B cell (primary cell): Measurements from ENCODE around the gene RHNO1. TPM values are rescaled to one million over a fixed set of nuclear protein-coding genes. Genes with fewer than 3 reads are reported as not detected.

Experiments
- ATAC-seq: fragments of 200-7000 bp; cut with Tn5 transposase; one replicate; pipeline ENCODE4 v1.10.0; 2021; ENCODE audit warnings: low read depth, mild to moderate bottlenecking, moderate number of reproducible peaks, moderate library complexity
- CTCF ChIA-PET: fragments of 350-600 bp; sonication (Branson Sonifier 250); formaldehyde crosslinking; loops from one replicate; lab custom pipeline; 2021; ENCODE audit warnings: antibody characterized with exemption, inconsistent platforms; lab: Charles Lee
- POLR2A ChIA-PET: fragments of 350-600 bp; sonication (Branson Sonifier 250); formaldehyde crosslinking; loops from one replicate; lab custom pipeline; 2021; ENCODE audit warnings: antibody characterized with exemption; lab: Charles Lee
- DNase-seq: peaks from one replicate; pipeline ENCODE4 v3.0.0; 2013
- H2AFZ ChIP-seq: 2 replicates; pipeline ENCODE4 v1.6.1; 2012; ENCODE audit warnings: mild to moderate bottlenecking, low read depth, low read length; ENCODE audit not compliant: insufficient read depth, poor library complexity, severe bottlenecking
- H3K27ac ChIP-seq, 2 donors: 1 replicate in 1 of 2; 2 replicates in 1 of 2; pipeline ENCODE4 v1.5.1; 2012 to 2013; ENCODE audit warnings: low read length in 2 of 2, mild to moderate bottlenecking in 2 of 2, moderate library complexity in 1 of 2
- H3K27me3 ChIP-seq, 4 experiments: fragments of 200-600 bp in 1 of 4; sonication (generic) in 1 of 4; replicated peaks in 1 of 4; 1 replicate in 2 of 4; 2 replicates in 2 of 4; pipeline versions ENCODE4 v1.6.1 to v1.7.0; 2013 to 2016; ENCODE audit warnings: low read length in 3 of 4, mild to moderate bottlenecking in 2 of 4, mixed read lengths in 1 of 4, moderate library complexity in 1 of 4; ENCODE audit not compliant: insufficient read depth in 4 of 4, control insufficient read depth in 3 of 4; ENCODE audit errors: control extremely low read depth in 1 of 4
- H3K36me3 ChIP-seq, 2 experiments: replicated peaks in 1 of 2; 1 replicate in 1 of 2; 2 replicates in 1 of 2; pipeline versions ENCODE4 v1.6.1 to v1.7.1; 2013; ENCODE audit warnings: low read length in 1 of 2; ENCODE audit not compliant: insufficient read depth in 2 of 2, control insufficient read depth in 1 of 2; ENCODE audit errors: control extremely low read depth in 1 of 2, extremely low read depth in 1 of 2
- H3K4me1 ChIP-seq, 2 donors: fragments of 200-600 bp in 1 of 2; sonication (generic) in 1 of 2; 1 replicate in 1 of 2; 2 replicates in 1 of 2; pipeline versions ENCODE4 v1.5.1 to v1.6.1; 2013 to 2017; ENCODE audit warnings: low read length in 2 of 2; ENCODE audit not compliant: control insufficient read depth in 2 of 2, insufficient read depth in 2 of 2
- H3K4me2 ChIP-seq: replicated peaks from 2 replicates; pipeline ENCODE3; 2012; ENCODE audit warnings: mild to moderate bottlenecking, low read depth, low read length; ENCODE audit not compliant: poor library complexity, severe bottlenecking
- H3K4me3 ChIP-seq, 5 experiments: fragments of 200-600 bp in 1 of 5; sonication (generic) in 1 of 5; 1 replicate in 3 of 5; 2 replicates in 2 of 5; pipeline versions ENCODE4 v1.5.1 to v1.7.0; 2011 to 2016; ENCODE audit warnings: low read length in 4 of 5, mild to moderate bottlenecking in 4 of 5, low read depth in 2 of 5, control low read depth in 1 of 5, moderate library complexity in 1 of 5; ENCODE audit not compliant: insufficient read depth in 1 of 5; ENCODE audit errors: control extremely low read depth in 1 of 5, extremely low read depth in 1 of 5
- H3K79me2 ChIP-seq: fragments of 200-600 bp; sonication (generic); one replicate; pipeline ENCODE4 v1.6.0; 2016; ENCODE audit warnings: low read length; ENCODE audit not compliant: control insufficient read depth, insufficient read depth
- H3K9ac ChIP-seq: fragments of 200-600 bp; sonication (generic); 2 replicates; pipeline ENCODE4 v1.6.1; 2017; ENCODE audit warnings: mild to moderate bottlenecking, low read length, moderate library complexity
- H3K9me3 ChIP-seq, 3 donors: one replicate each; pipeline versions ENCODE4 v1.6.1 to v1.7.1; 2013; ENCODE audit warnings: low read length in 2 of 3; ENCODE audit not compliant: control insufficient read depth in 2 of 3, insufficient read depth in 1 of 3; ENCODE audit errors: control extremely low read depth in 1 of 3
- H4K20me1 ChIP-seq: 2 replicates; pipeline ENCODE4 v1.6.0; 2012; ENCODE audit warnings: mild to moderate bottlenecking, low read length; ENCODE audit not compliant: insufficient read depth, control insufficient read depth, poor library complexity, severe bottlenecking
- H3K27ac Mint-ChIP-seq: one replicate; pipeline ENCODE4 v1.8.0; 2021; ENCODE audit warnings: mixed read lengths
- H3K27me3 Mint-ChIP-seq: one replicate; pipeline ENCODE4 v1.8.0; 2021; ENCODE audit warnings: mixed read lengths
- H3K4me1 Mint-ChIP-seq: one replicate; pipeline ENCODE4 v1.8.0; 2021; ENCODE audit warnings: mixed read lengths
- H3K4me3 Mint-ChIP-seq: one replicate; pipeline ENCODE4 v1.8.0; 2021; ENCODE audit warnings: mixed read lengths
- H3K9me3 Mint-ChIP-seq: one replicate; pipeline ENCODE4 v1.8.0; 2022; ENCODE audit warnings: mixed read lengths; ENCODE audit not compliant: insufficient read depth
- CTCF ChIP-seq: fragments of 200-600 bp; IDR thresholded peaks from one replicate; pipeline ENCODE4 v1.8.0; 2022; ENCODE audit warnings: antibody characterized with exemption, mild to moderate bottlenecking
- EZH2 ChIP-seq: IDR thresholded peaks from 2 replicates; pipeline ENCODE4 v1.6.1; 2012; ENCODE audit warnings: borderline replicate concordance, low read depth, mild to moderate bottlenecking, moderate library complexity, low read length; ENCODE audit not compliant: insufficient read depth, poor library complexity, severe bottlenecking
- WGBS: methylation state at CpG from one replicate; pipeline ENCODE4 v1.1.5; 2013; ENCODE audit warnings: missing lambda C conversion rate; ENCODE audit not compliant: insufficient coverage; 5-methylcytosine and 5-hydroxymethylcytosine counted together
- intact Hi-C: fragments of 100-400 bp; cut with micrococcal nuclease; formaldehyde crosslinking; loops from one replicate; pipeline ENCODE4 v1.10.0; 2022
- polyA plus RNA-seq: library from polyadenylated mRNA; depleted of rRNA; stranded (reverse); fragments of >200 nt; gene quantifications from 2 replicates; pipeline ENCODE4 v1.2.3, GENCODE V29; 2012
- total RNA-seq, 2 donors: library from RNA; stranded (reverse); fragments of 120-200 nt in 1 of 2; gene quantifications; 1 replicate in 1 of 2; 2 replicates in 1 of 2; pipeline versions ENCODE4 v1.2.3 to v1.2.4, GENCODE V29; 2013 to 2022

Gene RHNO1
- total and polyA plus RNA-seq, 2 donors (not counting 1 experiment from before 2014, with no cell fraction given): 13.3 to 13.5 TPM

- WGBS: 2% methylated on average over 33 of the region's 38 CpGs
- Histone ChIP-seq H3K4me1 (peaks cover 17 to 23% of the 10 kb centered on the region in 2 donors), H3K9ac (peak overlapping the region; percentile 90), H3K9me3 (no peaks in the 10 kb centered on the region), H3K27ac (peak overlapping the region in 1 of 2 donors; percentile 90), H2AFZ (peak overlapping the region; percentile 86), H3K36me3 (no peaks in the 10 kb centered on the region), H3K4me2 (peak overlapping the region; percentile 98), H4K20me1 (no peaks in the 10 kb centered on the region), H3K27me3 (no peaks in the 10 kb centered on the region), H3K4me3 (peak overlapping the region in 4 of 5 experiments; percentile 81 to 98 (median 88)), H3K79me2 (peaks cover 51% of the 10 kb centered on the region)
- Mint-ChIP-seq H3K4me3 (peak overlapping the region; percentile 86), H3K27ac (peak overlapping the region; percentile 77), H3K9me3 (no peaks in the 10 kb centered on the region), H3K27me3 (no peaks in the 10 kb centered on the region), H3K4me1 (peaks cover 30% of the 10 kb centered on the region)
- DNase-seq (no peak), ATAC-seq (peak; percentile 34)
- intact Hi-C loops: loop anchor here (1.0 to 5.0 kb wide), 2 partner anchors 14 to 79 kb away; partner anchors contain the start of gene TULP3
- POLR2A ChIA-PET: interaction anchor here (0.7 to 1.0 kb wide), 2 partner anchors 14 to 60 kb away, joined by 4 to 7 read pairs; partner anchors contain the start of gene TULP3
- CTCF ChIA-PET: interaction anchor here (1.3 kb wide), 1 partner anchor 12 kb away, joined by 3 read pairs; no protein-coding TSS in a partner anchor
- TF ChIP-seq EZH2 (no peak), CTCF (no peak)
These were observed 484 bp upstream of the RHNO1 start for GRCh38 chr12:2876431-2877046.
